A673 (cell line): ENCODE measurements around the gene NR5A1.

Experiments
- CTCF ChIP-seq: fragments of 300-800, 200-600 bp; sonication (generic); conservative IDR thresholded peaks from 2 replicates; pipeline ENCODE4 v1.5.1; 2017; ENCODE audit warnings: low read depth, mild to moderate bottlenecking, antibody characterized with exemption, low read length, moderate library complexity, mixed read lengths
- EZH2 ChIP-seq: fragments of 200-600 bp; sonication (generic); IDR thresholded peaks from 2 replicates; pipeline ENCODE4 v1.6.1; 2017; ENCODE audit warnings: borderline replicate concordance, low read depth, mild to moderate bottlenecking, mixed read lengths, antibody characterized with exemption, low read length; ENCODE audit not compliant: poor library complexity, severe bottlenecking

GRCh38 chr9:124527781-124528180 lies 20.6 kb upstream of the NR5A1 start:
- TF ChIP-seq CTCF: no peak
- TF ChIP-seq EZH2: no peak
